NCI-H1436 treated with DMSO at 0.1 percent for 48 hours (cell line): ENCODE data around the gene GOLGA2.

Experiments
- DNase-seq: peaks from one replicate; lab custom pipeline; 2025; lab: John Stamatoyannopoulos, UW

The GOLGA2 gene

DNA sequence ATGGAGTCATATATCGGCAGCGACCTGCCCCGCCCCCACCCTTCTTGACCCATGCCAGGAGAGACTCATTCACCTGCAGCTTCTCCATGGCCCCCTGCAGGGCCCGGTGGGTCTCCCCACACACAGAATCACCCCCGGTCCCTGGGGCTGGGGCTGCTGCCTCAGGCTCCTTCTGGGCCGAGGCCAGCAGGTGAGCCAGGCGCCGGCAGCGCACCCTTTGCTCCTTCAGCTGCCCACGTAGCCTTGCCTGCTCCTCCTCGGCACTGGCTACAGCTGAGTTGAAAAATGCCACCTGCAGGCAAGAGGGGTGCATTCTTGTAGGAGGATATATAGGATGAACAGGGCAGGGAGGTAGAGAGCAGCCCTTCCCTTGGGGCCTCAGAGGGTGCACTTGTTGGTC is 17.9 kb downstream of the GOLGA2 start:
- no peak for DNase-seq

DNA sequence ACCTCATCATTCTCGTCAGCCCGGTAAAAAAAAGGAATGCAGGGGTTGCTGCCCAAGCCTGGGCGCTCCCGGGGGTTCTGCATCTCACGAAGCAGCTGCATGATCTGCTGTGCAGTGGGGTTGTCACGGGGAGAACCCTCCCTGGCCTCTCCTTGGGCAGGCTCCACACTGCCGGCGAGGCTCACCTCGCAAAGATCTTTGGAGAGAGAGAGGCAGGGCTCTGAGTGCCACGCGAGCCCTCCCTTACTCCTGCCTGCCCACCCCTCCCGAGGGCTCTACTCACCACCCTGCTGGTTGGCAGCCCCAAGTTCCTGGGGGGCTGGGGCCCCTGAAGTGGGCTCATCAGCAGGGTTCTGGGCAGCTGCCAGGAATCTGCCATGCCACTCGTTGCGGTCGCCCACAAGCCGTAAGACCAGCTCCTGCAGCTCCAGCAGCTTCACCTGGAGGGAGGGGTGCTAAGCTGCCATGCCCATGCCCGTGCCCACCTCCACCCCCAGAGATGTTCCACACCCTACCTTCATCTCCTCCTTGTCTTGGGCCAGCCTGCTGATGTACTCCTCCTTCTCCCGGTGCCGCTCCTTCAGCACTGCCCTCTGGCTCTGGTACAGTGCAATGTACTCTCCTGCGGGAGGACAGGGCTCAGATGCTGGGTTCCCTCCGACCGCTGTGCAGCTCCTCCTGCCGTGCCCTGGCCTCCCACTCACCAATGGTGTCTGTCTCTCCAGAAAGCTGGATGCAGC is 18.6 kb downstream of the GOLGA2 start:
- no peak for DNase-seq

DNA sequence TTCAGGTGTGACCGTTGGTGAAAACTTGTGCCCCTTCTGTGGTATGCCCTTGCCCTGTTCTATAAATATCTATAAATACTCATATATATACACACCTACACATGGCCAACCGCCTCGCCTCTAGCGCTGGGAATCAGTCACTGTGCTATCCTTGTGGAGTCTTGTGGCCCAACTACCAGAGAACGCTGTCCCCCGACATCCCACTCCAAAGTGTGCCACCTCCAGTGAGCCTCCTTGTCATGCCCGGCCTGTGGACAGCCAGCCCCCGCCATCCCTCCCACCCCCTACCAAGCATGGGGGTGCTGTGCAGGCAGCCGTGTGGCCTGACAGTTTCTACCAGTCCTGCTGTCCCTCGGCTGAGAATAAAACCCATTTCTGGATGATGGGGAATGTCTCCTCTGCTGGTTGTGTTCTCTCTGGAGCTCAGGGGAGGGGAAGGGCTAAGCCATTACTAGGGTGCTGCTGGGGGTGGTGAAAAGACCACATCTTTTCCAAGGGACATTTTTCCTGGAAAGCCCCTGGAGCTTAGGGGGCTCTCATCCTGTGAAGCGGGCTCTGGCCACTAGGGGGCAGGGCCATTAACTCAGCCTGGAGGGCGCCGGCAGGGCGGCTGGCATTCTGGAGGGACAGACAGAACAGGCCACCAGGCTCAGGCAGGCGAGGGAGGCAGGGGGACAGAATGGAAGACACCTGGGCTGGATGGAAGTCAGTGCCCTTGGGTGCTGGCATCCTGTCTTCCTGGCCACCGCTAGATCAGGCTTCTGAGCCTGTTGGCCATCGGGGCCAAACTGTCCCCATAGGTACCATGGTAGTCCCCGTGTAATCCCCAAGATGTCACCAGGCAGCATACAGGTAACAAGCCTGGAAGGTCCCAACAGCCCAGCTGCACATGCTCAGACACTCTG is 20.7 kb downstream of the GOLGA2 start:
- no peak for DNase-seq

DNA sequence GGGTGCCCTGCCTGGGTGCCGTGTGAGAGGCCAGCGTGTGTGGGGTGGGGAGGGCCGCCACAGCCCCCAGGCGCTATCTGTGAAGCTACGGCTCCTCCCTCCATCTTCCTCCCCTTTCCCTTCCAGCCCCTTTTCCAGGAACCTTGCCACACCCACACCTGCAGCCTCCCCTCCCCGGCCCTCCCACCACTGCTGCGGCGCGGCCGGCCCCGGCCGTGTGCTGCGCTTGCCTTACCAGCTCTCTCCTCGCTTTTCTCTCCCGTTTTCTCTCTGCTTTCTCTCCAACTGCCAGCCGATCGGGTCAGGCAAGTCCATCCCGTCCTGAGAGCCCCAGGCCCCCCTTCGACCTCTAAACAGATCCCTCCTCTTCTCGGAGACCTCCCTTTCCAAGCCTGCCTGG is 21.4 kb downstream of the GOLGA2 start:
- no peak for DNase-seq

DNA sequence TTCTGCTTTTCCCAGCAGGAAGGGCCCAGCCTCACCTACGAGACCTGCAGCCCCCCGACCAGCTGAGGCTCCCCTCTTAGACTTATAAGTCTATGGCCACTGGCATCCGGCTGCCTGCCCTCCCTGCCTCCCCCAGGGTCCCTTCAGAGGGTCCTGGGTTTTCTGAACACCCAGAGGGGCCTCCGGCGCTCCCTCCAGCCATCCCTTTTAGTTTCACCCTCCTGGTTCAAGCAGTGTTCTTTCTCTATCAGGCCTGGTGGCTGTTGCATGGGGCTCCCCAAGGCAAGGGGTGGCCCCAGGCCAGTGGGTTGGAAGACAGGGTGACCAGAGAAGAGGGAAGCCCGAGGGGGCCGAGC is 21.8 kb downstream of the GOLGA2 start:
- DNase-seq, result no peak

DNA sequence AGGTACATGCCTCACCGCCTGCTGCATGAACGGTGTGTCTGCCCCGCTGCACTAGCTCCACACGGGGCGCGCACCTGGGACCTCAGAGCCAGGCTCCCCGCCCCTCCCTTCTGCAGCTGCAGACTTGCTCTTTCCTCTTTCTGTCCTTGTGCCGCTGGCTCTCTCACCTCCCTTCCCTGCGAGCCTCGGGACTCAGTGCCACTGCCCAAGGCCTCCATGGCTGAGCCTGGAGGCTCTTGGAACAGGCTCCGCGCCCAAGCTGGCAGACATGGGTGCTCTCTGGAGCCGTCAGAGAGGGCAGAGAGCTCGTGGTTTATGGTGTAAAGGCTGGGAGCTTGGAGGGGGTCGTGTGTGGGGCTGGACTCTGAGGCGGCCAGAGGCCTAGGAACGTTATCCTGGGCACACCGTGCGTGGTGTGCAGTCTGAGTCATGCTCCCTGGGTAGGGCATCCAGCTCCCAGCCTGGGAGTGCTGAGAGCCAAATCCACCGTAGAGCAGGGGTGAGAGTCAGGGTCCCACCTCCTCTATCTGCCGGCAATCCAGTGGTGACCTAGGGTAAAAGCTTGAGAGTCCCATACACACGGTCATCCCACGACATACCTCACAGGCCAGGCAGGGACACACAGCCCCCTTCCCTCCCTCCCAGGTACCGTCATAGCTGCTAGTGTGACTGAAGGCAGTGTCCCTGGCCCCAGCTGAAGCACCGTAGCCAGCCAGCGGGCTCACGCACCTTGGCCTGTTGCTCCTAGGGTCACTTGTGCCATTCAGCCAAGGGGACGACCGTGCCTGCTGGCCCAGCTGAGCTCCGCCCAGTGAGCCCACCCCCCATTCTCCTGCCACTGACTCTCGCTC is 22.4 kb downstream of the GOLGA2 start:
- no peak for DNase-seq

DNA sequence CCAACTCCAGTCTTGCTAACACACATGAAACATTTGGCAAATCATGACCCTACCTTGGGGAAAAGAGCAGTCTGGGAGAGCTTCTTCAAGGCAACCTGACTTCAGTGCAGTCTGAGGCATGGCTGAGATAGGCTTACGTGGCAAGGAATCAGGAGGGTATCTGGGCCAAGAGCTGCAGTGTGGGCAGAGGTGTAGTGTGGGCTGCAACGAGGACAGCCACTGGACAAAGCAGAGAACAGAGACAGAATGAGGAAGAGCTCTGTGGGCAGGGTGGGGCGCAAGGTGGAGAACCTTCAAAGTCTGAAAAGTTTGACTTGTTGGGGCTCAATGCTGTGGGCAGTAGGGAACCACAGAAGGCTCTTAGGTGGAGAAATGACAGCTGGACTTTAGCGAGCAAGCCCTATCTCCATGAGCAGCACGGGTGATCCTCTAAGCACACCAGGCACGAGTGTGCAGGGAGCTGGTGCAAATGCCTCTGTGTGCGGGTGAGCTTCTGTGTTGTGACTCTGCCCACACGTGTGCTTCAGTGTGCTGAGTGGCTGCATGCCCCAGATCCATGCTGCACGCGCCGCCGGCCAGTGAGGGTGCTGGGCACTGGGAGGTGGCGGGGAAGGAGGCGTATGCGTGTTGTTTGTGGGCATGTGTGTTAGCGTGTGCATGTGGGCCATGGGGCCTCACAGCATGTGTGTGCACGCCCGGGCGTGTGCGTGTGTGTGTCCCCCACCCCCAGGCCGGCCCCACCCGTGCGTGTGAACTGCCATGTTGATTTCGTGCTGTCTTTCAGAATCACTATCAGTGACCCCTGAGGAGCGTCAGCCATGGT is 23.3 kb downstream of the GOLGA2 start:
- DNase-seq, result no peak

DNA sequence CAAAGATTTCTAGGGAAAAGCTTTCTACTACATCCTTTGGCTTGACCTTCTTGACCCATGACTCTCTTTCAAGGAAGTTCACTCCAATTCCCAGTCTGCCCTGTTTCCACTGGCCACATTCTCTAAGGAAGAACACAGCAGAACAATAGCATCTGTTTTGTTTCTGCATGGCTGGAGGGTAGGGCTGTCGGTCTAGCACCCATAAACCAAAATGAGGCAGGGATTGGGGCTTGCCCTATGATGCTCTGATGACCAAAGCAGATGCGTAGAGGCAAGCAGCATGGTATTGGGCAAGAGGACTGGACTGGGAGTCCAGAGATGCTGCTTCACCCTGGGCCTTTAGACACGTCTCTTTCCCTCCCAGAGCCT is 24.1 kb downstream of the GOLGA2 start:
- no peak for DNase-seq

DNA sequence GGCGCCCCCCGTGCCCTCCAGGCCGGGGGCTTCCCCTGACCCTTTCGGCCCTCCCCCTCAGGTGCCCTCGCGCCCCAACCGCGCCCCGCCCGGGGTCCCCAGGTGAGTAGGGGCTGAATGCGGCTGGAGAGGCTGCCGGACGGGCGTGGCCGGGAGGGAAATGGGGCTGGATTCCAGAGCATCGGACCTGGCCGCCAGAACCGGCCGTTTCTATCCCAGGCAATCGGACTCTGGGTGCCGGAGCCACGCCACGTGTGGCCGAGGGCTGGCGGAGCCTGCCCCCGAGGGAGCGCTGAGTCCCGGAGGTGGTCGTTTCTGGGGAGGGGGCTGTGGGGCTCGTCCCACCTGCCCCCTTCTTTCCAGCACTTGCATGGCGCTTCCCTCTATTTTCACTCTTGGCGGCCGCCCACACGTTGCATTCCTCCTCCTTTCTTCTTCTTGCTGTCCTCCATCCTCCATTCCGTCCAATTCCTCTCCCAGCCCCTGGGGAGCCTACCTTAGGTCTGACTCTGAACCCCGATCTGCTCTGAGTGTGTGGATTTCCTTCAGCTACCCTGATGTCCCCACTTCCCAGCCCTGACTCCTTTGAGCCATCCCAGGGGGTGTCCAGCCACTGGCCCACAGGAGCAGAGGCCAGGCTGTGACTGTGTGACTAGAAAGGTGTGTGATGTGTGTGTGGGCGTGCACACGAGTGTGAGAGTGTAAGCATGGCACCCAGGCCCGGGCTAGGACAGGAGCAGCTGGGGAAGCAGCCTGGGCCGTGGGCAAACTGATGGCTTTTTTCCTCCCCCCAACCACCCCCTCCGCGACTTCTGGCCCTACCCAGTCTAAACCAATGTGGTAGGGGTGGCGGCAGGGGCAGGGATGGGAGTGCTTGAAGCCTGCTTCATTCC is 24.7 kb downstream of the GOLGA2 start:
- DNase-seq, result no peak

DNA sequence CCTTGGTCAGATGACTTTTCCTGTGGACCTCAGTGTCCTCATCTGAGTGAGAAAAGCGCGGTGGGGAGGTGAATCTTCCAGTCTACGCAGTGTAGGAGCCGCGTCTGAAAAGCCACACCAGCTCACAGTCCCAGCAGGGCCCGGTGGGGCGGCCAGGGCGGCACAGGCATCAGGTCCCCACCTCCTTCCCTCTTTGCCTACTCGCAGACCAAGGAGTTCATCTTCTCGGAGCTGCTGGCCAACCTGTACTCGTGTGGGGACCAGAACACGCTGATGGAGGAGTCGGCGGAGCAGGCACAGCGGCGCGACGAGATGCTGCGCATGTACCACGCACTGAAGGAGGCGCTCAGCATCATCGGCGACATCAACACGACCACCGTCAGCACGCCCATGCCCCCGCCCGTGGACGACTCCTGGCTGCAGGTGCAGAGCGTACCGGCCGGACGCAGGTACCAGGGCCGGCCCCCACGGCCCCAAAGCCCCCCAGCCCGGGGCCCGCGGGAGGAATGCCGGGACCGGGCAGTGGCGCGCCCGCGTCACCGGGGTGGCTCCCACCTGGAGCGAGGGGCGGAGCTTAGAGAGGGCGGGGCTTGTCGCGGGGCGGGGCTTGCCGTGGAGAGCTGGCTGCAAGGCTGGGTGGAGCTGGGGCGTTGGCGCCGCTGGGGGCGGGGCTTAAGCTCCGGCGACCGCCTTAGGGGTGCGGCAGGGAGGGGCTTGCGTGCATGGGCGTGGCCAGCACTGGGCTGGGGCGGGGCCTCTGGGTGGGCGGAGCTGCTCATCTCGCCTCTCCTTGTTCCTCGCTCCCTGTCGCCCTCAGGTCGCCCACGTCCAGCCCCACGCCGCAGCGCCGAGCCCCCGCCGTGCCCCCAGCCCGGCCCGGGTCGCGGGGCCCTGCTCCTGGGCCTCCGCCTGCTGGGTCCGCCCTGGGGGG is 25.6 kb downstream of the GOLGA2 start:
- DNase-seq, result no peak

DNA sequence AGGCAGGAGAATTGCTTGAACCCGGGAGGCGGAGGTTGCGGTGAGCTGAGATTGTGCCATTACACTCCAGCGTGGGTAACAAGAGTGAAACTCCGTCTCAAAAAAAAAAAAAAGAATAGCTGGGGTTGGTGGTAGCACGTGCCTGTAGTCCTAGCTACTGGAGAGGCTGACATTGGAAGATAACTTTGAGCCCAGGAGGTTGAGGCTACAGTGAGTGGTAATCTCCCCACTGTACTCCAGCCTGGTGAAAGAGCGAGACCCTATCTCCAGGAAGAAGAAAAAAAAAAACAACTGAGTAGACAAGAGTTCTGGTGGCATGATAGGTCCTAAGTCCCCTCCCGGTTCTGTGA is 26.3 kb downstream of the GOLGA2 start:
- no peak for DNase-seq

DNA sequence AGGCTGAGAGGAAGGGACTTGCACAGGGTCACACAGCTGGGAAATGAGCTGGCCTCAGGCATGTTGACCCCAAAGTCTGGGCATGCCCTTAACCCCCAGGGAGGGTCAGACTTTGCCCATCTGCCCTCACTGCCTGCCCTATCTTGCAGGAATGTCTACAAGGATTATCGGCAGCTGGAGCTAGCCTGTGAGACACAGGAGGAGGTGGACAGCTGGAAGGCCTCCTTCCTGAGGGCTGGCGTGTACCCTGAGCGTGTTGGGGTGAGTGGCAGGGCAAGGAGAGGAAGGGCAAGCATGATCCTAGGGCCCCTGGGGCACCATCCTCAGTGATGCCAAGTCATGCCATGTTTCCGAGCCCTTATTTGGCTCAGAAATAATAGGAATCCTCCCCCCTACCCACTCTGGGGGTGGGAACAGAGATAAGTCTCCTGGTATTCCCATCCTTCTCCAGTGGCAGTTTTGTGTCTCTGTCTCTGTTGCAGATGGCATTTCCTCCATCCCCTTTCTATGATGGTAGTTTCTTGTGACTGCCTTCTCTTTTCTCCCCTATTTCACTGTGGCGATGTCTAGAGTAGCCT is 28.5 kb downstream of the GOLGA2 start:
- DNase-seq, result no peak

DNA sequence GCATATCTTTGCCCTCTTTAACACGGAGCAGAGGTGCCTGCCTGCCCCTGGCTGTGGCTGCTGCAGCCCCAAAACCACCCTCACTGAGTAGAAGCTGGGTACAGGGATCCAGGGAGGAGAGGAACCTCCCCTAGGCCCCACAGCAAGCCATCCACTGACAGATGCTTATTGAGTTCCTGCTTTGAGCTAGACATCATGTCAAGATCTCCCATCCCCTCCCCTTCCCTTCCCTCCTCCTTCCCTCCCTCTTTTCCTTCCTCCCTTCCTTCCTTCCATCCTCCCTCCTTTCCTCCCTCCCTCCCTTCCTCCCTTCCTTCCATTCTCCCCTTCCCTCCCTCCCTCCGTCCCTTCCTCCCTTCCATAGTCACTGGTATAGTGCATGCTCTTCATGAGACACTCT is 29.3 kb downstream of the GOLGA2 start:
- DNase-seq, result no peak

DNA sequence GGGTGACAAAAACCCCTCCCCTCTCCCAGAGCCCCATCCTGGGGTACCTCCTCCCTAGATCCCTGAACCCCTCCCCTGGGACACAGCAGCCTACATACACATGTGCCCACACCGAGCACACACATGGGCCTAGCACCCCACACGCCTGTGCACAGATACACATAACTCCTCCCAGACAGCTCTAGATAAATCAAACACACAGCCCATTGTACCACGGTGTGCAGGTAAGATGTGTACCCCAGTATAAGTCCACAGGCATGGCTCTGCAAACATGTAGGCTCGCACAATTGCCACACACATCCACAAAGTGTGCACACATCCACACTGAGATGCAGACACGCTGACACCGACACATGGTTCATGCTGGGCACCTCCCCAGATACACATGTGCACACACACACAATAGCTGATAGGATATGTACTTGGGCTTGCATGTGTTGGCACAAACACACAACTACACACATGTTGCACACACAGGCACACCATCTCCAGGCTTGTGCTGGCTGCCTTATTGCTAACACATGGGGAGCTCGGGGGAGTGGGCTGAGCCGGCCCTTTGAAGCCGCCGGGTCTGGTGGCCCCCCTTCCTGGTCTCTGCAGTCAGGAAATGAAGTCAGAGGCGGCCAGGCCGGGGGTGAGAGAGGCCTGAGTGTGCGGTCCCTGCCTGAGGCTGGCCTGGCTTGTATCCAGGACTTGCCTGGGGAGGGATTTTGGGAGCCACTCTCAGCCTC is 30.2 kb downstream of the GOLGA2 start:
- DNase-seq, result no peak

DNA sequence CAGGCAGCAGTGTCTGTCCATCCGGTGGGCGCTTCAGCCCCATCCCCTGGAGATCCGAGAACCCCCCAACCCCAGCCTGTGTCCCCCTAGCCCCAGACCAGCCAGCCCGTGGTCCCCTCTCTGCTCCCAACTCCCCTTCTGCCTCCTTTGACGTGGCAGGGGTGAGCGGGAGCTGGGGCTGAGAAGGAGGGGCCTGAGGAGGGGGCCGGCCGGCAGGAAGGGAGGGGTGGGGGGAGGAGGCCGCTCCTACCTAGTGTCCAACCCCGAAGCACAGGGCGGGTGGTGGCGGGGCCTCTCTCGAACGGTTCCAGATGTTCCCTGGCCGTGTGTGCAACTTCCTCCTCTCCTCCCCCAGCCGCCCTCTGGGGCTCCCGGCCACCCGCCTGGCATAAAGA is 31.0 kb downstream of the GOLGA2 start:
- no peak for DNase-seq

DNA sequence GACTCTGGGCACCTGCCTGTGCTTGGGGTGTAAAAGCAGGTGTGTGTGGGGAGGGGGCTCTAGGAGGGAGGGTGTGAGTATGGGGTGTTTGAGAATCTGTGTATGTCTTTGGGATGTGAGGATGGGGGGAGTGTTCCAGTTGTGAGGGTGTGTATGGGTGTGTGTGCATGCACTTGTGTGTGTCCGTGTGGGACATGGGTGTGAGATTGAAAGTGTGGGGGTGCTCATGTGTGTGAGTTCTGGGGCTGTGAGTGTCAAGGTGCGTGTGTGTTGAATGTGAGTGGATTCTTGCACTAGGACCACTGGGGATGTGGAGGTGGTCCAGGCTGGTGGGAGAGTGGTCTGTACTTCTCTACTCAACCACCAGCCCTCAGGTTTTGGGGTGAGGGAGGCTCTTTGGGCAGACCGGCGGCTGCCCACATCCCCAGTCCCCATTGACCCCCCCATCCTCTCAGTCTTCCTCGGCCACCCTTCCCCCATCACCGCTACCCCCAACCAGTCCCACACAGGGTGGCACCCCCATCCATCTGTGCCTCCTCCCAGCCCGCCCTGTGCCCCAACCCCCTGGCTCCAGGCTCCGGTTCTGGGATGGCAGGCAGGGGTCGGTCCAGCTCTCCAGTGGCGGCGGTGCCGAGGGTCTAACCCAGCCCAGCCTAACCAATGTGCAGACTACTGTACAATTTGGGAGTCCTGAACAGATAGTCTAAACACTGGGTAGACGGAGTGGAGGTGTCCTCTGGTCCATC is 31.5 kb downstream of the GOLGA2 start:
- DNase-seq, result no peak

DNA sequence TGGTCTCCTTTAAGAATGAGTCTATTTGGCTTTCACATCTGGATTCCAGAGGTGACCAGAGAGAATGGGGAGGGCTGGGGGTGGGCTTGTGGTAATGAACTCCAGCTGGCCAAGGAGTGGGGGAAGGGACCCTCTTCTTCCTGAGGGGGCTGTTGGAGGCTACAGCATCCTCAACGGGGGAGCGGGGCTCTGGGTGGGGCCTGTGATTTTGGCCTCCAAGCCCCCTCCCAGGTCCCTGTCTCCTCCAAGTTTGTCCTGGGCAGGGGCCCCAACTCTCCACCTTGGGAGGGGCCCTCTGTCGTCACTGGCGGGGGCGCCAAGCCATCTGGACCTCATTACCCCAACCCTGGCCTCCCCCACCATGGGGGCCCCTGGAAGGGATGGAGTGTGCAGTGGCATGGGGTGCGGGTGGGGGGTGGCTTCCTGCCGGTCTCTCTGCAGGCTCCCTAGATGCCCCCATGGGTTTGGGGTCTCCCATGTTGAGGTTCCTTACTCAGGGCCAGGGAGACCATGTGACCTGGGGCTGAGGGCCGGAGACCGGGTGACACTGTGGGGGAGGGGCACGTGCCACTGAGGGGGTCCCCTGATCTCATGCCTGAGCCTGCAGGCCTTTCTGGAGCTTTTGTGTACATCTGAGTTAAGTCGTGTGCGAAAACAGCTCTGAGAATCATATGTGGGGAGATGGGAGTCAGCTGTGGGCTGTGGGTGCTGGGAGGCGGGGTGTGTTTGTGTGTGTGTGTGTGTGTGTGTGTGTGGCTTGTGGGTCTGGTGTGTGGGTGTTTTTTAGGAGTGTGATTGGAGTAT is 32.4 kb downstream of the GOLGA2 start:
- DNase-seq, result no peak
